Breast epithelium (tissue), 4 donors: ENCODE measurements around the gene OPHN1. TPM values are rescaled to one million over a fixed set of nuclear protein-coding genes. Genes with fewer than 3 reads are reported as not detected.
"Not testable (repeated sequence)": the region's sequence is repeated elsewhere in the genome, so short reads cannot be mapped to it uniquely, and the experiment has no call there.

ENCODE experiments used
- DNase-seq, 2 donors: peaks; one replicate each; pipeline ENCODE4 v3.0.0-alpha.2; 2019; ENCODE audit warnings: low spot score in 2 of 2
- H3K27ac ChIP-seq, 2 donors: fragments of 200-600 bp; sonication (generic) in 1 of 2; one replicate each; pipeline ENCODE4 v1.5.1; 2016 to 2019; ENCODE audit warnings: mild to moderate bottlenecking in 1 of 2
- H3K27me3 ChIP-seq, 2 donors: fragments of 200-600 bp; sonication (generic) in 1 of 2; one replicate each; pipeline versions ENCODE4 v1.5.1 to v1.6.0; 2017 to 2019; ENCODE audit warnings: control low read depth in 1 of 2, mild to moderate bottlenecking in 1 of 2
- H3K36me3 ChIP-seq: fragments of 200-600 bp; one replicate; pipeline ENCODE4 v1.5.1; 2019
- H3K4me1 ChIP-seq, 2 donors: fragments of 200-600 bp; sonication (generic); one replicate each; pipeline ENCODE4 v1.5.1; 2016 to 2019; ENCODE audit warnings: control low read depth in 1 of 2
- H3K4me3 ChIP-seq, 3 donors: fragments of 200-600 bp; sonication (generic); 1 replicate in 2 of 3; 2 replicates in 1 of 3; pipeline ENCODE4 v1.5.1; 2016 to 2019; ENCODE audit warnings: mild to moderate bottlenecking in 3 of 3, moderate library complexity in 2 of 3
- H3K9me3 ChIP-seq, 2 donors: fragments of 200-600 bp; sonication (generic) in 1 of 2; one replicate each; pipeline ENCODE4 v1.5.1; 2016 to 2019; ENCODE audit warnings: control low read depth in 1 of 2
- CTCF ChIP-seq, 3 donors: fragments of 450-650 bp; IDR thresholded peaks; one replicate each; pipeline ENCODE4 v1.5.1; 2016 to 2017; ENCODE audit warnings: antibody characterized with exemption in 3 of 3, mild to moderate bottlenecking in 3 of 3, moderate library complexity in 3 of 3
- POLR2A ChIP-seq: fragments of 450-650 bp; IDR thresholded peaks from one replicate; pipeline ENCODE4 v1.6.1; 2016; ENCODE audit warnings: antibody characterized with exemption, mild to moderate bottlenecking, moderate library complexity
- POLR2AphosphoS5 ChIP-seq, 3 donors: sonication (generic); formaldehyde crosslinking; IDR thresholded peaks; one replicate each; pipeline ENCODE4 v1.6.1; 2017; ENCODE audit warnings: antibody characterized with exemption in 3 of 3
- intact Hi-C: fragments of 100-400 bp; cut with DNase I; formaldehyde crosslinking; loops from one replicate; pipeline ENCODE4 v1.15.1; 2023; ENCODE audit warnings: low total_unique reads
- total RNA-seq, 3 donors: library from RNA; depleted of rRNA; stranded (reverse); fragments of >200 nt; gene quantifications; one replicate each; pipeline ENCODE4 v1.1.0, GENCODE V29; 2016

Gene OPHN1
- total RNA-seq, 3 donors from 2014 or later: 9.5 to 20.2 (median 14.6) TPM

- H3K4me3 ChIP-seq: no peak overlapping the region
- no peak for TF ChIP-seq POLR2A
- TF ChIP-seq POLR2AphosphoS5 (IDR thresholded peaks at IDR 0.05): no peak
- TF ChIP-seq CTCF (IDR thresholded peaks at IDR 0.05): no peak
- no peak overlapping the region for H3K27ac ChIP-seq
- intact Hi-C loops: no loop called here
- no peak for DNase-seq
- no peaks in the 10 kb centered on the region for H3K9me3 ChIP-seq
- H3K36me3 ChIP-seq: no peaks in the 10 kb centered on the region
- no peaks in the 10 kb centered on the region for H3K4me1 ChIP-seq
- peaks cover 0 to 7% of the 10 kb centered on the region in 2 donors for H3K27me3 ChIP-seq
Observed at GRCh38 chrX:68396953-68397352, 36.3 kb downstream of the OPHN1 start.

GRCh38 chrX:68389419-68389960 lies 43.8 kb downstream of the OPHN1 start:
- H3K4me3 ChIP-seq, DNase-seq, H3K27ac ChIP-seq, H3K9me3 ChIP-seq, intact Hi-C loops, H3K36me3 ChIP-seq, H3K4me1 ChIP-seq: not testable (repeated sequence)
- H3K27me3 ChIP-seq: peaks cover 0 to 27% of the 10 kb centered on the region in 2 donors

GRCh38 chrX:68387776-68388175 lies 45.5 kb downstream of the OPHN1 start:
- Histone ChIP-seq H3K27ac (no peak overlapping the region), H3K27me3 (peaks cover 0 to 27% of the 10 kb centered on the region in 2 donors), H3K4me1 (no peaks in the 10 kb centered on the region), H3K9me3 (no peaks in the 10 kb centered on the region), H3K36me3 (no peaks in the 10 kb centered on the region), H3K4me3 (no peak overlapping the region)
- no peak for DNase-seq
- intact Hi-C loops: no loop called here
- TF ChIP-seq CTCF (IDR thresholded peaks at IDR 0.05): no peak
- no peak for TF ChIP-seq POLR2A
- TF ChIP-seq POLR2AphosphoS5 (IDR thresholded peaks at IDR 0.05): no peak

- no peak for TF ChIP-seq CTCF (IDR thresholded peaks at IDR 0.05)
- Histone ChIP-seq H3K27me3 (peaks cover 0 to 20% of the 10 kb centered on the region in 2 donors), H3K4me3 (no peak overlapping the region), H3K36me3 (no peaks in the 10 kb centered on the region), H3K9me3 (no peaks in the 10 kb centered on the region), H3K27ac (no peak overlapping the region), H3K4me1 (no peaks in the 10 kb centered on the region)
- intact Hi-C loops: no loop called here
- DNase-seq: no peak
Observed at GRCh38 chrX:68383540-68383939, 49.8 kb downstream of the OPHN1 start.

- H3K9me3 ChIP-seq, H3K4me1 ChIP-seq, H3K36me3 ChIP-seq, intact Hi-C loops, H3K27me3 ChIP-seq, H3K4me3 ChIP-seq, DNase-seq, H3K27ac ChIP-seq: not testable (repeated sequence)
Observed at GRCh38 chrX:68377579-68377978, 55.7 kb downstream of the OPHN1 start.

- intact Hi-C loops: no loop called here
- peaks cover 0 to 10% of the 10 kb centered on the region in 2 donors for H3K27me3 ChIP-seq
- H3K27ac ChIP-seq: no peak overlapping the region
- H3K4me1 ChIP-seq: no peaks in the 10 kb centered on the region
- DNase-seq: no peak
- no peak overlapping the region for H3K4me3 ChIP-seq
- H3K9me3 ChIP-seq: no peaks in the 10 kb centered on the region
- no peaks in the 10 kb centered on the region for H3K36me3 ChIP-seq
- TF ChIP-seq POLR2A: no peak
- no peak for TF ChIP-seq POLR2AphosphoS5 (IDR thresholded peaks at IDR 0.05)
- no peak for TF ChIP-seq CTCF (IDR thresholded peaks at IDR 0.05)
Observed at GRCh38 chrX:68376373-68376772, 56.9 kb downstream of the OPHN1 start.
